Esophagus muscularis mucosa (tissue), 3 donors: ENCODE data around the gene ATP11A.

Source experiments
- CTCF ChIP-seq, 3 experiments: fragments of 200-600 bp in 2 of 3; fragments of 450-650 bp in 1 of 3; sonication (generic) in 2 of 3; IDR thresholded peaks; one replicate each; pipeline ENCODE4 v1.5.1; 2017 to 2019; ENCODE audit warnings: antibody characterized with exemption in 3 of 3, mild to moderate bottlenecking in 2 of 3, moderate library complexity in 1 of 3
- POLR2A ChIP-seq: fragments of 450-650 bp; IDR thresholded peaks from one replicate; pipeline ENCODE4 v1.6.1; 2017; ENCODE audit warnings: antibody characterized with exemption, moderate library complexity, mild to moderate bottlenecking, low read depth
- POLR2AphosphoS5 ChIP-seq, 2 donors: sonication (generic); formaldehyde crosslinking; IDR thresholded peaks; one replicate each; pipeline ENCODE4 v1.6.1; 2017; ENCODE audit warnings: antibody characterized with exemption in 2 of 2

GRCh38 chr13:112772539-112772909, 82.7 kb downstream of the ATP11A start:
- TF ChIP-seq CTCF (IDR thresholded peaks at IDR 0.05) (no peak), POLR2A (no peak), POLR2AphosphoS5 (IDR thresholded peaks at IDR 0.05) (no peak)
